ENCODE measurements around the gene MYO9B.

The MYO9B gene

GRCh38 chr19:17080440-17080801 is 4.8 kb downstream of the MYO9B start:
- H3K79me2 ChIP-seq (ENCODE audit: insufficient read depth, low read length): peaks cover 97% of the 10 kb centered on the region
- peaks cover 21% of the 10 kb centered on the region for H3K36me3 ChIP-seq (ENCODE audit: insufficient read depth, low read length)
- peaks cover 25% of the 10 kb centered on the region for H3K4me1 ChIP-seq (ENCODE audit: insufficient read depth, low read length)
- no peaks in the 10 kb centered on the region for H3K27me3 ChIP-seq (ENCODE audit: insufficient read depth, low read length, poor library complexity)
- no peak overlapping the region for H3K4me2 ChIP-seq (ENCODE audit: insufficient read depth, low read length)
- no peak overlapping the region for H3K9ac ChIP-seq (ENCODE audit: low read depth, low read length)
- TF ChIP-seq EZH2 (IDR thresholded peaks at IDR 0.05; ENCODE audit: borderline replicate concordance, low read depth, low read length, severe bottlenecking): no peak
- TF ChIP-seq, protein P1, sequence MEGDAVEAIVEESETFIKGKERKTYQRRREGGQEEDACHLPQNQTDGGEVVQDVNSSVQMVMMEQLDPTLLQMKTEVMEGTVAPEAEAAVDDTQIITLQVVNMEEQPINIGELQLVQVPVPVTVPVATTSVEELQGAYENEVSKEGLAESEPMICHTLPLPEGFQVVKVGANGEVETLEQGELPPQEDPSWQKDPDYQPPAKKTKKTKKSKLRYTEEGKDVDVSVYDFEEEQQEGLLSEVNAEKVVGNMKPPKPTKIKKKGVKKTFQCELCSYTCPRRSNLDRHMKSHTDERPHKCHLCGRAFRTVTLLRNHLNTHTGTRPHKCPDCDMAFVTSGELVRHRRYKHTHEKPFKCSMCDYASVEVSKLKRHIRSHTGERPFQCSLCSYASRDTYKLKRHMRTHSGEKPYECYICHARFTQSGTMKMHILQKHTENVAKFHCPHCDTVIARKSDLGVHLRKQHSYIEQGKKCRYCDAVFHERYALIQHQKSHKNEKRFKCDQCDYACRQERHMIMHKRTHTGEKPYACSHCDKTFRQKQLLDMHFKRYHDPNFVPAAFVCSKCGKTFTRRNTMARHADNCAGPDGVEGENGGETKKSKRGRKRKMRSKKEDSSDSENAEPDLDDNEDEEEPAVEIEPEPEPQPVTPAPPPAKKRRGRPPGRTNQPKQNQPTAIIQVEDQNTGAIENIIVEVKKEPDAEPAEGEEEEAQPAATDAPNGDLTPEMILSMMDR (IDR thresholded peaks at IDR 0.05; ENCODE audit: borderline replicate concordance, extremely low read depth, low read length, poor library complexity, severe bottlenecking): no peak
- no peak for DNase-seq
- H3K9me3 ChIP-seq (ENCODE audit: insufficient read depth, low read length, severe bottlenecking): no peaks in the 10 kb centered on the region
- no peak overlapping the region for H3K27ac ChIP-seq (ENCODE audit: low read length)
- no peak for ATAC-seq (ENCODE audit: insufficient read depth, low read depth)
- H4K20me1 ChIP-seq (ENCODE audit: insufficient read depth, low read length): peaks cover 85% of the 10 kb centered on the region
- no peak overlapping the region for H2AFZ ChIP-seq (ENCODE audit: low read depth, low read length)
- no peak overlapping the region for H3K4me3 ChIP-seq (ENCODE audit: low read depth in 1 of 2, low read length in 2 of 2)

DNA sequence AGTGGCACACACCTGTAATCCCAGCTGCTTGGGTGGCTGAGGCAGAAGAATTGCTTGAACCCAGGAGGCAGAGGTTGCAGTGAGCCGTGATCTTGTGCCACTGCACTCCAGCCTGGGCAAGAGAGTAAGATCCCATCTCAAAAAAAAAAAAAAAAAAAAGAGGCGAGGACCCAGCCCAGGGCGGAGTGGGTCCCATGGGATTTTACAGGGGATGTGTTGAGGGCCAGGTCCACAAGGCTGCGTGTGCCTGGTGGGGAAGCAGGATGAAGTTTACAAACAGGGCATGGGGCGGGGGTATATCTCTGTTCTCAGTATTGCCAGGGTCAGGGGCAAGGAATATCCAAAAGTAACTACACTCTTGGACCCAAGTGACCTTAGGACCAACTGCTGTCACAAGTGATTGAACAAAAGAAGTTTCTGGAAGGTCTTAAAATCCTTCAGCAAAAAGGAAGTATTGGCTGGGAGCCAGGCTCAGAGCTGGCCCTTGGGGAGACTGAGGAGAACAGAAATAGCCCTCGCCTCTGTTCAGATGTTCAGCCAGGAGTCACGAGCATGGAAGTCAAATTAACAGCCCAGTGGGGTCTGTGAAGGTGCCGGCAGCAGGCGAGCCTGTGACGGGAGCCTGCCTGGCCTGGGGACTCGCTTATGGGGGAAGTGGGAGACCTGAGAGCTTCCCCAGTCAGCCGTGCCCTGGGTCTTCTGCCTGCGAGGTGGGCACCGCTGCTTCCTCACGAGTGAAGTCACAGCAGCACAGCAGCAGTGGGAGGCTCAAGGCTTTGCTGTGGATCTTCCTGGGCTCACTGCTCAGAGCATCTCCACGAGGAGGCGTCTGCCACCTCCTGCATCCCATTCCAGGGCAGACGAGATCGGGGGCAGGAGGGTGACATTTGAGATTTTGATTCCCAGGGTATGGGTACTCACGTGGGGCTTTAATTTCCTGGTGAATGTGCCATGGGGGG is 6.4 kb downstream of the MYO9B start:
- Histone ChIP-seq H3K4me3 (ENCODE audit: low read depth in 1 of 2, low read length in 2 of 2) (no peak overlapping the region), H3K36me3 (ENCODE audit: insufficient read depth, low read length) (peaks cover 30% of the 10 kb centered on the region), H2AFZ (ENCODE audit: low read depth, low read length) (no peak overlapping the region), H3K9ac (ENCODE audit: low read depth, low read length) (no peak overlapping the region), H4K20me1 (ENCODE audit: insufficient read depth, low read length) (peaks cover 91% of the 10 kb centered on the region), H3K27me3 (ENCODE audit: insufficient read depth, low read length, poor library complexity) (no peaks in the 10 kb centered on the region), H3K27ac (ENCODE audit: low read length) (no peak overlapping the region), H3K9me3 (ENCODE audit: insufficient read depth, low read length, severe bottlenecking) (no peaks in the 10 kb centered on the region), H3K4me1 (ENCODE audit: insufficient read depth, low read length) (peaks cover 19% of the 10 kb centered on the region), H3K79me2 (ENCODE audit: insufficient read depth, low read length) (peaks cover 99% of the 10 kb centered on the region), H3K4me2 (ENCODE audit: insufficient read depth, low read length) (no peak overlapping the region)
- ATAC-seq (ENCODE audit: insufficient read depth, low read depth): no peak
- DNase-seq: no peak
- TF ChIP-seq, protein P1 (IDR thresholded peaks at IDR 0.05; ENCODE audit: borderline replicate concordance, extremely low read depth, low read length, poor library complexity, severe bottlenecking): no peak
- TF ChIP-seq EZH2 (IDR thresholded peaks at IDR 0.05; ENCODE audit: borderline replicate concordance, low read depth, low read length, severe bottlenecking): no peak

DNA sequence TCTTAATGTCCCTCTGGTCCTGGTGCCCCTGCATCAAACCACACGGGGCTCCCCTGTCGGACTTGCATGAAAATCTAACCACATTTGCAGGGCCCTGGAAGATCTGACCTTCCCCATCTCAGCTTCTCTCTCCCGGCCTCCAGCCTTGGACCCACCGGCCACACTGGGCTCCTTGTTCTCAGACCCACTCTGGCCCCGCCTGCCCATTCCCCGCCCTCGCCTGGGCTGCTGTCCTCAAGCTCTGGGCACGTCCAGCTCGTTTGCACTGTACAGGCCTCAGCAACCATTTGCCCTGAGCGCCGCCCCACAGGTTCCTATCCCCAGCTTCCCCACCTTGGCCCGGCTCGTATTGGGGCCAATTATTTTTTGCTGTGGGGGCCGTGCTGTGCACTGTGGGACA is 10.5 kb downstream of the MYO9B start:
- ATAC-seq (ENCODE audit: insufficient read depth, low read depth) (no peak), DNase-seq (no peak)
- H3K4me1 ChIP-seq (ENCODE audit: insufficient read depth, low read length): no peaks in the 10 kb centered on the region
- H3K4me2 ChIP-seq (ENCODE audit: insufficient read depth, low read length): no peak overlapping the region
- no peak overlapping the region for H3K4me3 ChIP-seq (ENCODE audit: low read depth in 1 of 2, low read length in 2 of 2)
- no peaks in the 10 kb centered on the region for H3K9me3 ChIP-seq (ENCODE audit: insufficient read depth, low read length, severe bottlenecking)
- H3K36me3 ChIP-seq (ENCODE audit: insufficient read depth, low read length): peaks cover 33% of the 10 kb centered on the region
- no peaks in the 10 kb centered on the region for H3K27me3 ChIP-seq (ENCODE audit: insufficient read depth, low read length, poor library complexity)
- H3K79me2 ChIP-seq (ENCODE audit: insufficient read depth, low read length): peaks cover 97% of the 10 kb centered on the region
- H3K9ac ChIP-seq (ENCODE audit: low read depth, low read length): no peak overlapping the region
- peaks cover 76% of the 10 kb centered on the region for H4K20me1 ChIP-seq (ENCODE audit: insufficient read depth, low read length)
- TF ChIP-seq, protein P1 (IDR thresholded peaks at IDR 0.05; ENCODE audit: borderline replicate concordance, extremely low read depth, low read length, poor library complexity, severe bottlenecking): no peak
- no peak for TF ChIP-seq EZH2 (IDR thresholded peaks at IDR 0.05; ENCODE audit: borderline replicate concordance, low read depth, low read length, severe bottlenecking)
- no peak overlapping the region for H3K27ac ChIP-seq (ENCODE audit: low read length)
- H2AFZ ChIP-seq (ENCODE audit: low read depth, low read length): no peak overlapping the region

Data from DND-41 (cell line).